ENCODE data around the gene CEMIP.

CEMIP gene

GRCh38 chr15:80789296-80789695 lies 10.1 kb downstream of the CEMIP start:
- no peak for DNase-seq

GRCh38 chr15:80789796-80790195 lies 10.6 kb downstream of the CEMIP start:
- DNase-seq, result no peak

GRCh38 chr15:80790236-80790635 lies 11.1 kb downstream of the CEMIP start:
- no peak for DNase-seq

GRCh38 chr15:80791004-80791403 lies 11.8 kb downstream of the CEMIP start:
- DNase-seq, result no peak

GRCh38 chr15:80796407-80796806 lies 17.2 kb downstream of the CEMIP start:
- no peak for DNase-seq

GRCh38 chr15:80798911-80799310 lies 19.7 kb downstream of the CEMIP start:
- no peak for DNase-seq

GRCh38 chr15:80800067-80800466 lies 20.9 kb downstream of the CEMIP start:
- DNase-seq, result no peak

- no peak for DNase-seq
These were observed 22.9 kb downstream of the CEMIP start for GRCh38 chr15:80801891-80802680.

GRCh38 chr15:80803580-80804525 lies 24.7 kb downstream of the CEMIP start:
- DNase-seq, result no peak

GRCh38 chr15:80804970-80805495 lies 25.9 kb downstream of the CEMIP start:
- DNase-seq, result peak; percentile 76

- DNase-seq, result no peak
These were observed 32.7 kb downstream of the CEMIP start for GRCh38 chr15:80811781-80812315.

GRCh38 chr15:80815106-80815505 lies 35.9 kb downstream of the CEMIP start:
- DNase-seq, result no peak

GRCh38 chr15:80816049-80816653 lies 37.0 kb downstream of the CEMIP start:
- no peak for DNase-seq

GRCh38 chr15:80816936-80817335 lies 37.8 kb downstream of the CEMIP start:
- no peak for DNase-seq

GRCh38 chr15:80817901-80818300 lies 38.7 kb downstream of the CEMIP start:
- no peak for DNase-seq

GRCh38 chr15:80819001-80819400 lies 39.8 kb downstream of the CEMIP start:
- no peak for DNase-seq

- DNase-seq, result no peak
These were observed 40.9 kb downstream of the CEMIP start for GRCh38 chr15:80820092-80820491.

- DNase-seq, result no peak
These were observed 43.1 kb downstream of the CEMIP start for GRCh38 chr15:80822256-80822655.

GRCh38 chr15:80822676-80823075 lies 43.5 kb downstream of the CEMIP start:
- DNase-seq, result no peak

GRCh38 chr15:80823120-80823519 lies 44.0 kb downstream of the CEMIP start:
- peak; percentile 32 for DNase-seq

- DNase-seq, result no peak
These were observed 44.8 kb downstream of the CEMIP start for GRCh38 chr15:80823995-80824394.

- DNase-seq, result peak; percentile 84
These were observed 46.3 kb downstream of the CEMIP start for GRCh38 chr15:80825361-80826030.
